K562 (cell line): Measurements from ENCODE around the gene LINGO3. TPM values are rescaled to one million over a fixed set of nuclear protein-coding genes. Genes with fewer than 3 reads are reported as not detected.

Experiments
- CBX8 ChIP-seq: fragments of 200-600 bp; sonication (generic); IDR thresholded peaks from 2 replicates; pipeline ENCODE4 v1.6.1; 2012; ENCODE audit warnings: borderline replicate concordance, mixed run types, low read depth, mild to moderate bottlenecking, moderate library complexity, mixed read lengths, low read length, control low read depth, inconsistent platforms; ENCODE audit not compliant: poor library complexity, severe bottlenecking; ENCODE audit errors: extremely low read depth
- CREM ChIP-seq: IDR thresholded peaks from 2 replicates; pipeline ENCODE4 v1.6.1; 2014; ENCODE audit warnings: antibody characterized with exemption, low read depth
- DNMT1 ChIP-seq: fragments of 450-650 bp; IDR thresholded peaks from 2 replicates; pipeline ENCODE4 v1.6.1; 2016; ENCODE audit warnings: antibody characterized with exemption, mild to moderate bottlenecking
- EGR1 ChIP-seq: fragments of 450-650 bp; conservative IDR thresholded peaks from 2 replicates; pipeline ENCODE4 v1.6.1; 2017; ENCODE audit warnings: mild to moderate bottlenecking
- GTF2F1 ChIP-seq: IDR thresholded peaks from 2 replicates; pipeline ENCODE4 v1.6.1; 2011; ENCODE audit warnings: low read depth, low read length, improper control_type of control experiment
- HNRNPLL ChIP-seq: fragments of 200-400 bp; formaldehyde crosslinking; IDR thresholded peaks from 2 replicates; pipeline ENCODE4 v1.6.1; 2017; ENCODE audit warnings: low read length, low read depth, mild to moderate bottlenecking; ENCODE audit not compliant: poor library complexity, severe bottlenecking
- MTA3 ChIP-seq: fragments of 450-650 bp; formaldehyde crosslinking; IDR thresholded peaks from 2 replicates; pipeline ENCODE4 v1.6.1; 2017; ENCODE audit warnings: mild to moderate bottlenecking, borderline replicate concordance
- NRF1 ChIP-seq, 2 experiments: fragments of 450-650 bp; IDR thresholded peaks in 1 of 2; conservative IDR thresholded peaks in 1 of 2; 2 replicates each; pipeline ENCODE4 v1.6.1; 2014; ENCODE audit warnings: mild to moderate bottlenecking in 2 of 2
- POLR2A ChIP-seq: fragments of 450-650 bp; conservative IDR thresholded peaks from 2 replicates; pipeline ENCODE4 v1.6.1; 2016
- POLR2AphosphoS5 ChIP-seq: IDR thresholded peaks from 2 replicates; pipeline ENCODE4 v1.6.1; 2011; ENCODE audit warnings: mild to moderate bottlenecking, low read depth, low read length, moderate library complexity; ENCODE audit not compliant: control insufficient read depth, insufficient read depth
- PRDM10 ChIP-seq: fragments of 450-650 bp; IDR thresholded peaks from 2 replicates; pipeline ENCODE4 v1.6.1; 2018; ENCODE audit not compliant: partially characterized antibody
- RAD21 ChIP-seq, 2 experiments: fragments of 250-450 bp in 1 of 2; fragments of 450-650 bp in 1 of 2; sonication (Bioruptor Pico) in 1 of 2; formaldehyde crosslinking in 1 of 2; IDR thresholded peaks in 1 of 2; conservative IDR thresholded peaks in 1 of 2; 2 replicates each; pipeline versions ENCODE4 v1.4.0 to v1.8.0; 2020 to 2022; ENCODE audit warnings: mild to moderate bottlenecking in 2 of 2, moderate library complexity in 1 of 2
- RBM14 ChIP-seq: fragments of 200-400 bp; formaldehyde crosslinking; IDR thresholded peaks from 2 replicates; pipeline ENCODE4 v1.6.1; 2018; ENCODE audit warnings: low read depth, mild to moderate bottlenecking, low read length, moderate library complexity, borderline replicate concordance; ENCODE audit not compliant: insufficient read depth
- STAG1 ChIP-seq: sonication (generic); formaldehyde crosslinking; IDR thresholded peaks from 2 replicates; pipeline ENCODE4 v1.5.0; 2020; ENCODE audit warnings: missing genetic modification reagents, borderline replicate concordance
- TEAD2 ChIP-seq: fragments of 450-650 bp; IDR thresholded peaks from 2 replicates; pipeline ENCODE4 v1.6.1; 2016; ENCODE audit warnings: missing genetic modification characterization, control low read depth, missing compliant biosample characterization
- TFAM ChIP-seq: fragments of 250-450 bp; sonication (Bioruptor Pico); conservative IDR thresholded peaks from 2 replicates; pipeline ENCODE4 v1.5.0; 2021; ENCODE audit warnings: mild to moderate bottlenecking, moderate library complexity
- TRIM24 ChIP-seq, 2 experiments: fragments of 450-650 bp; IDR thresholded peaks; 2 replicates each; pipeline ENCODE4 v1.6.1; 2016
- ZEB2 ChIP-seq: fragments of 450-650 bp; IDR thresholded peaks from 2 replicates; pipeline ENCODE4 v1.6.1; 2016
- ZNF609 ChIP-seq: sonication (generic); formaldehyde crosslinking; IDR thresholded peaks from 2 replicates; pipeline ENCODE4 v1.8.1; 2023; ENCODE audit warnings: missing genetic modification reagents, mild to moderate bottlenecking, borderline replicate concordance
- polyA plus RNA-seq, 8 experiments: library from polyadenylated mRNA; depleted of rRNA in 4 of 8; stranded (reverse) in 5 of 8; unstranded in 3 of 8; fragments of >200 nt; fragmentation: Nextera tagmentation in 2 of 8; fragmentation: Illumina TruSeq in 1 of 8; extraction: Ambion mirVana in 2 of 8; extraction: Trizol in 1 of 8; gene quantifications; 2 replicates each; pipeline versions ENCODE4 v1.2.1 to v1.2.3, GENCODE V29; 2011 to 2014; ENCODE audit warnings: inconsistent platforms in 1 of 8, missing spikeins in 1 of 8
- total RNA-seq, 7 experiments: library from RNA; depleted of rRNA in 6 of 7; stranded (reverse); fragments of >200 nt in 6 of 7; fragmentation: Illumina TruSeq in 2 of 7; extraction: Trizol in 2 of 7; gene quantifications; 2 replicates each; pipeline versions ENCODE4 v1.2.1 to v1.2.3, GENCODE V29; 2011 to 2021; ENCODE audit warnings: low replicate concordance in 1 of 7

The LINGO3 gene
- total and polyA plus RNA-seq, 9 of the 15 experiments (the other 6 are each of a cell fraction or from before 2014, with no cell fraction given), result 0.03 to 0.05 (median 0.03) TPM; not detected in 6

- TF ChIP-seq ZNF609 (peak; percentile 14; the same call in 1 of the 2 replicates), TEAD2 (tag) (no peak), MTA3 (peak; percentile 57; the same call in 1 of the 2 replicates), NRF1 (conservative IDR thresholded peaks at IDR 0.05 in 1 of 2, IDR thresholded peaks at IDR 0.05 in 1 of 2) (peak; percentile 99), POLR2A (peak; percentile 91), CBX8 (no peak), ZEB2 (no peak), EGR1 (no peak), PRDM10 (peak; percentile 8), HNRNPLL (peak; percentile 26), POLR2AphosphoS5 (peak; percentile 82; the same call in 1 of the 2 replicates), TRIM24 (IDR thresholded peaks at IDR 0.05) (no peak), GTF2F1 (0 out of 2 replicates have a peak, but pooled peaks have one; percentile 46), TFAM (CRISPR knock-in tag) (no peak), DNMT1 (no peak; the same call in 1 of the 2 replicates), RBM14 (0 out of 2 replicates have a peak, but pooled peaks have one; percentile 15), STAG1 (CRISPR knock-in tag) (no peak), RAD21 (CRISPR knock-in tag; conservative IDR thresholded peaks at IDR 0.05 in 1 of 2, IDR thresholded peaks at IDR 0.05 in 1 of 2) (peak in 1 of 2 experiments; percentile 3; a peak in 1 of 4 replicates), CREM (peak; percentile 75)
Measured at GRCh38 chr19:2328401-2329148, 20.6 kb upstream of the LINGO3 start, which contains the start of the genes LSM7 and SPPL2B (continued).
